GM06990 (cell line): Measurements from ENCODE around the gene OR10G2.

Experiments
- DNase-seq: peaks from one replicate; pipeline ENCODE4 v3.0.0-alpha.2; 2011; ENCODE audit not compliant: insufficient read length; ENCODE audit errors: extremely low read depth
- H3K27me3 ChIP-seq: replicated peaks from 2 replicates; pipeline ENCODE4 v1.6.0; 2011; ENCODE audit warnings: low read length; ENCODE audit not compliant: control insufficient read depth, insufficient read depth
- H3K36me3 ChIP-seq: 2 replicates; pipeline ENCODE4 v1.5.1; 2011; ENCODE audit warnings: low read length; ENCODE audit not compliant: control insufficient read depth, insufficient read depth
- H3K4me3 ChIP-seq: replicated peaks from 2 replicates; pipeline ENCODE4 v1.5.1; 2011; ENCODE audit warnings: low read depth, mild to moderate bottlenecking, control low read depth, low read length
- CTCF ChIP-seq: IDR thresholded peaks from 2 replicates; pipeline ENCODE4 v1.5.1; 2011; ENCODE audit warnings: low read length, control low read depth, mild to moderate bottlenecking, inconsistent platforms; ENCODE audit not compliant: insufficient read depth, poor library complexity, severe bottlenecking

The OR10G2 gene

DNA sequence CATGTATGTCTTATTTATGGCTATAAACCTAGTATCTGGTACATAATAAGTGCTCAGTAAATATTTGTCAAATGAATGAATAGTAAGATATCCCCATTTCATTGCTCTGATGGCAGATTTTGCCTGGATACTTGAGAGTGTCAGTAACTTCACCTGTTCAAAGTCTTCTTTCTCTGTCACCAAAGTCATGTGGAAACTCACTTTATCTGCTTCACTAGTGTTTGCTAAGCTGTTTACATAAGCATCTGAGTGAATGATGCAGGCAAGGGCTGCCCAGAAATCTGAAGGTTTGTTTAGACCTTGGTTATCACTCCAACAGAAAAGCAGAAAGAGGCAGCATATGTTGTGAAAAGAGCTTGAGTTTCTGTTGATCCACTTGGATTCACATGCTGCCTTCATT, 34.5 kb upstream of the OR10G2 start:
- no peak for TF ChIP-seq CTCF
- Histone ChIP-seq H3K4me3 (no peak overlapping the region), H3K27me3 (peaks cover 2% of the 10 kb centered on the region; the same call in 1 of the 2 replicates), H3K36me3 (no peaks in the 10 kb centered on the region)
- no peak for DNase-seq

- Histone ChIP-seq H3K36me3 (no peaks in the 10 kb centered on the region), H3K4me3 (no peak overlapping the region), H3K27me3 (peaks cover 2% of the 10 kb centered on the region; the same call in 1 of the 2 replicates)
- DNase-seq = no peak
- TF ChIP-seq CTCF = no peak
Measured at GRCh38 chr14:21668377-21668776, 33.6 kb upstream of the OR10G2 start.

- DNase-seq = no peak
- Histone ChIP-seq H3K27me3 (no peaks in the 10 kb centered on the region), H3K36me3 (no peaks in the 10 kb centered on the region), H3K4me3 (no peak overlapping the region)
- no peak for TF ChIP-seq CTCF
Measured at GRCh38 chr14:21656980-21657379, 22.2 kb upstream of the OR10G2 start.

- no peaks in the 10 kb centered on the region for H3K27me3 ChIP-seq
- no peak for TF ChIP-seq CTCF
- no peak overlapping the region for H3K4me3 ChIP-seq
- H3K36me3 ChIP-seq = no peaks in the 10 kb centered on the region
- DNase-seq = no peak
Measured at GRCh38 chr14:21654215-21654614, 19.5 kb upstream of the OR10G2 start.

DNA sequence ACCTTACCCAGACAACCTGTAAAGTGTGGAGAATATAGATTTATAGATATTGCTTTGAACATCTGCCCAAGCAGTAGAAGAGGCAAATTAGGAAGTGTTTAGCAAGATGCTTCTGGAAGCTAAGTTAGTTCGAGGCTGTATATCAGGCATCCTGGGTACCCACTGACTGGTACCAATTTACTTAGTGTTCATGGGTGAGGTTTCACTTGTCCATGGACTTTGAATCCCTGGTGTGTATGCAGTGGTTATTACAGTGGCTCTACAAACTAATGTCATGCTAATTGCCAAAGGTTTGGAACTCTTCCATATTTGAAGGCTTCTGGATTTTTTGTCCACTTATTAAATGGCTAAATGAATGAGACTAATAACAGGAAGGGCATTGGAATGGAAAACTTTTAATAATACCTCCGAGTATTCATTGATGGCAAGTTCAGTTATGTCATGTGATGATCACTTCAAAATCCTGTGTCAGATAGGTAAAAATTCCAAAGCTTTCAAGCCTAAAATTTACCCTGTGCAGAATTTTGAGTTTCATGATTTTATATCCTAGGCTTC, 18.7 kb upstream of the OR10G2 start, which contains the start of gene OR4E2:
OR4E2 (plus strand) TSS at position 505 of the 555 bp plus-strand sequence. CDS start 11,248 bp downstream, outside the sequence.
- no peak for DNase-seq
- no peaks in the 10 kb centered on the region for H3K36me3 ChIP-seq
- no peaks in the 10 kb centered on the region for H3K27me3 ChIP-seq
- TF ChIP-seq CTCF = no peak
- no peak within 1 kb of the TSS for H3K4me3 ChIP-seq
